Measurements from ENCODE around the gene ADAM22. TPM values are rescaled to one million over a fixed set of nuclear protein-coding genes. Genes with fewer than 3 reads are reported as not detected.

Gene ADAM22
- total RNA-seq, 1 experiment from 2014 or later: 10.0 TPM

DNA sequence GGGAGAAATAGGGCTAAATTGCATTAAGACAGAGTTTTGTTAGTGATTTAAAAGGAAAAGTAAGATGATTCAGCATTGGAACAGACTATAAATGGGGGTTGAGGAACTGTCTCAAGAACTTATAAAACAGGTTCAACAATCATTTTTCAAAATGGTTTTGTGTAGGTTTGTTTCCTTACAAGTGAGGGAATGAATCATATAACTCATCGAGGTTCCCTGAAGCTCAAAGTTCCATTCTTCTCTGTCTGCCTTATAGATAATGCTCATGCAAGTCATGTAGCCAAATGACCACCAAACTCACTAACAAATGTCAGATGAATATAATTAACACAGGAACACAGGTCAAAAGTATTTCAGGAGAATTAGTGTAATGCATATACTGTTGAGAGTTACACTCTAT lies 27.7 kb downstream of the ADAM22 start:
- Histone ChIP-seq H3K79me2 (ENCODE audit: insufficient read depth, low read length) (no peaks in the 10 kb centered on the region), H3K36me3 (ENCODE audit: control insufficient read depth in 1 of 2, insufficient read depth in 2 of 2, low read length in 2 of 2) (no peaks in the 10 kb centered on the region), H3K9me2 (ENCODE audit: insufficient read depth) (no peaks in the 10 kb centered on the region), H3K9me3 (ENCODE audit: control insufficient read depth in 1 of 2, insufficient read depth in 1 of 2, low read depth in 1 of 2, low read length in 2 of 2) (no peaks in the 10 kb centered on the region), H3K4me2 (ENCODE audit: low read length) (no peak overlapping the region), H3K4me3 (replicated peaks in 1 of 2; ENCODE audit: low read depth in 1 of 2, low read length in 2 of 2) (no peak overlapping the region), H3K4me1 (ENCODE audit: control insufficient read depth in 1 of 2, insufficient read depth in 2 of 2, low read length in 2 of 2) (no peaks in the 10 kb centered on the region), H4K20me1 (ENCODE audit: insufficient read depth) (no peaks in the 10 kb centered on the region), H3K27me3 (ENCODE audit: insufficient read depth, low read length) (no peaks in the 10 kb centered on the region), H2AFZ (ENCODE audit: low read depth, low read length, poor library complexity, severe bottlenecking) (no peak overlapping the region), H3K9ac (ENCODE audit: low read length) (no peak overlapping the region), H3K27ac (ENCODE audit: low read depth, low read length) (no peak overlapping the region)
- ATAC-seq (no peak), DNase-seq (ENCODE audit: low read depth, low spot score) (no peak)
- no peak for TF ChIP-seq SIN3A (IDR thresholded peaks at IDR 0.05; ENCODE audit: low read depth)
- no peak for TF ChIP-seq POLR2A (IDR thresholded peaks at IDR 0.05; ENCODE audit: borderline replicate concordance, extremely low read depth, insufficient read depth, insufficient read length)
- TF ChIP-seq ELF1 (IDR thresholded peaks at IDR 0.05; ENCODE audit: borderline replicate concordance, low read depth): no peak
- no peak for TF ChIP-seq JUND (IDR thresholded peaks at IDR 0.05)
- no peak for TF ChIP-seq RAD21 (IDR thresholded peaks at IDR 0.05; ENCODE audit: low read depth)
- TF ChIP-seq CEBPB (IDR thresholded peaks at IDR 0.05; ENCODE audit: low read depth): no peak
- TF ChIP-seq, protein P1, sequence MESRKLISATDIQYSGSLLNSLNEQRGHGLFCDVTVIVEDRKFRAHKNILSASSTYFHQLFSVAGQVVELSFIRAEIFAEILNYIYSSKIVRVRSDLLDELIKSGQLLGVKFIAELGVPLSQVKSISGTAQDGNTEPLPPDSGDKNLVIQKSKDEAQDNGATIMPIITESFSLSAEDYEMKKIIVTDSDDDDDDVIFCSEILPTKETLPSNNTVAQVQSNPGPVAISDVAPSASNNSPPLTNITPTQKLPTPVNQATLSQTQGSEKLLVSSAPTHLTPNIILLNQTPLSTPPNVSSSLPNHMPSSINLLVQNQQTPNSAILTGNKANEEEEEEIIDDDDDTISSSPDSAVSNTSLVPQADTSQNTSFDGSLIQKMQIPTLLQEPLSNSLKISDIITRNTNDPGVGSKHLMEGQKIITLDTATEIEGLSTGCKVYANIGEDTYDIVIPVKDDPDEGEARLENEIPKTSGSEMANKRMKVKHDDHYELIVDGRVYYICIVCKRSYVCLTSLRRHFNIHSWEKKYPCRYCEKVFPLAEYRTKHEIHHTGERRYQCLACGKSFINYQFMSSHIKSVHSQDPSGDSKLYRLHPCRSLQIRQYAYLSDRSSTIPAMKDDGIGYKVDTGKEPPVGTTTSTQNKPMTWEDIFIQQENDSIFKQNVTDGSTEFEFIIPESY (IDR thresholded peaks at IDR 0.05; ENCODE audit: extremely low read depth, insufficient replicate concordance, low read length): no peak
- TF ChIP-seq EGR1 (IDR thresholded peaks at IDR 0.05; ENCODE audit: low read depth): no peak
- TF ChIP-seq, protein P2, sequence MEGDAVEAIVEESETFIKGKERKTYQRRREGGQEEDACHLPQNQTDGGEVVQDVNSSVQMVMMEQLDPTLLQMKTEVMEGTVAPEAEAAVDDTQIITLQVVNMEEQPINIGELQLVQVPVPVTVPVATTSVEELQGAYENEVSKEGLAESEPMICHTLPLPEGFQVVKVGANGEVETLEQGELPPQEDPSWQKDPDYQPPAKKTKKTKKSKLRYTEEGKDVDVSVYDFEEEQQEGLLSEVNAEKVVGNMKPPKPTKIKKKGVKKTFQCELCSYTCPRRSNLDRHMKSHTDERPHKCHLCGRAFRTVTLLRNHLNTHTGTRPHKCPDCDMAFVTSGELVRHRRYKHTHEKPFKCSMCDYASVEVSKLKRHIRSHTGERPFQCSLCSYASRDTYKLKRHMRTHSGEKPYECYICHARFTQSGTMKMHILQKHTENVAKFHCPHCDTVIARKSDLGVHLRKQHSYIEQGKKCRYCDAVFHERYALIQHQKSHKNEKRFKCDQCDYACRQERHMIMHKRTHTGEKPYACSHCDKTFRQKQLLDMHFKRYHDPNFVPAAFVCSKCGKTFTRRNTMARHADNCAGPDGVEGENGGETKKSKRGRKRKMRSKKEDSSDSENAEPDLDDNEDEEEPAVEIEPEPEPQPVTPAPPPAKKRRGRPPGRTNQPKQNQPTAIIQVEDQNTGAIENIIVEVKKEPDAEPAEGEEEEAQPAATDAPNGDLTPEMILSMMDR (IDR thresholded peaks at IDR 0.05 in 2 of 3, conservative IDR thresholded peaks at IDR 0.05 in 1 of 3; ENCODE audit: borderline replicate concordance in 1 of 3, insufficient read depth in 1 of 3, low read depth in 2 of 3, low read length in 2 of 3): no peak
- TF ChIP-seq TCF7L2 (IDR thresholded peaks at IDR 0.05; ENCODE audit: borderline replicate concordance, extremely low read depth, insufficient read depth, insufficient read length): no peak
- TF ChIP-seq, protein P3, sequence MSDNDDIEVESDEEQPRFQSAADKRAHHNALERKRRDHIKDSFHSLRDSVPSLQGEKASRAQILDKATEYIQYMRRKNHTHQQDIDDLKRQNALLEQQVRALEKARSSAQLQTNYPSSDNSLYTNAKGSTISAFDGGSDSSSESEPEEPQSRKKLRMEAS (IDR thresholded peaks at IDR 0.05): no peak
- no peak for TF ChIP-seq POLR2AphosphoS5 (IDR thresholded peaks at IDR 0.05; ENCODE audit: low read depth, low read length)
- TF ChIP-seq YY1 (IDR thresholded peaks at IDR 0.05; ENCODE audit: extremely low read depth, insufficient replicate concordance, low read depth, low read length): no peak
- TF ChIP-seq ZFX (IDR thresholded peaks at IDR 0.05): no peak
- TF ChIP-seq SP1 (IDR thresholded peaks at IDR 0.05; ENCODE audit: low read depth): no peak
- intact Hi-C loops (cut with micrococcal nuclease): no loop called here
- CTCF ChIA-PET: no interaction called here
- no TSS peak for BruUV-seq (replicated peaks)
- RAD21 ChIA-PET (ENCODE audit: low non-redundant PET in 1 of 2, low total read pairs in 2 of 2, uncharacterized antibody in 2 of 2, unreplicated experiment in 2 of 2): no interaction called here
- POLR2A ChIA-PET: no interaction called here
